ENCODE data around the gene NPAS2. TPM values are rescaled to one million over a fixed set of nuclear protein-coding genes. Genes with fewer than 3 reads are reported as not detected.

Gene NPAS2
- total and polyA plus RNA-seq, 7 donors: 8.5 to 56.2 (median 17.3) TPM

DNA sequence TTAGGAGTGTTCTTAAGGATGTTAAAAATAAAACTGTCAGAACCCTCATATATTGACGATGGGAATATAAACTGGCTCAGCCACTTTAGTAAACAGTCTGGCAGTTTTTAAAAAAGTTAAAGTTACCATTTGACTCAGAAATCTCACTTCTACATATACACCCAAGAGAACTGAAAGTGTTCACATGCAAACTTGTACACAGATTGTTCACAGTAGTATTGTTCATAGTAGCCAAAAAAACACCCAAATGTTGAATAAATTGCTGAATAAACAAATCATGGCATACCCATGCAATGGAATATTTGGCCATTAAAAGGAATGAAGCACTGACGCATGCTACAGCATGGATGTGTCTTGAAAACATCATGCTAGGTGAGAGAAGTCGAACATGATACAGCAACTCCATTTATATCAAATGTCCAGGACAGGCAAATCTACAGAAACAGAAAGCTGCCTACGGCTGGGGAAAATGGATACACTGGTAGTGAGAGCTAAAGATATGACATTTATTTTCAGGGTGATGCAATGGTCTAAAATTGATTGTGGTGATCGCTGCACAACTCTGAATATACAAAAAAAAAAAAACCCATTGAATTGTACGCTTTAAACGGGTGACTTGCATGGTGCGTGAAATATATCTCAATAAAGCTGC lies 192.2 kb downstream of the NPAS2 start:
- intact Hi-C loops (cut with DNase I): loop anchor here (2.0 to 5.0 kb wide), 2 partner anchors 140 to 141 kb away; partner anchors contain the start of gene TBC1D8 (in 1 of the 2)
- peaks cover 3 to 61% of the 10 kb centered on the region in 2 donors for H3K36me3 ChIP-seq (ENCODE audit: insufficient read depth in 1 of 2, low read depth in 1 of 2)
- no peaks in the 10 kb centered on the region for H3K9me3 ChIP-seq
- no peaks in the 10 kb centered on the region for H3K27me3 ChIP-seq (ENCODE audit: insufficient read depth in 3 of 3, low read length in 2 of 3)
- WGBS, 3 donors: 30 to 63% (median 43%) methylated on average over 8 of the region's 8 CpGs
- H3K27ac ChIP-seq: peak overlapping the region; percentile 5
- TF ChIP-seq, protein P1, sequence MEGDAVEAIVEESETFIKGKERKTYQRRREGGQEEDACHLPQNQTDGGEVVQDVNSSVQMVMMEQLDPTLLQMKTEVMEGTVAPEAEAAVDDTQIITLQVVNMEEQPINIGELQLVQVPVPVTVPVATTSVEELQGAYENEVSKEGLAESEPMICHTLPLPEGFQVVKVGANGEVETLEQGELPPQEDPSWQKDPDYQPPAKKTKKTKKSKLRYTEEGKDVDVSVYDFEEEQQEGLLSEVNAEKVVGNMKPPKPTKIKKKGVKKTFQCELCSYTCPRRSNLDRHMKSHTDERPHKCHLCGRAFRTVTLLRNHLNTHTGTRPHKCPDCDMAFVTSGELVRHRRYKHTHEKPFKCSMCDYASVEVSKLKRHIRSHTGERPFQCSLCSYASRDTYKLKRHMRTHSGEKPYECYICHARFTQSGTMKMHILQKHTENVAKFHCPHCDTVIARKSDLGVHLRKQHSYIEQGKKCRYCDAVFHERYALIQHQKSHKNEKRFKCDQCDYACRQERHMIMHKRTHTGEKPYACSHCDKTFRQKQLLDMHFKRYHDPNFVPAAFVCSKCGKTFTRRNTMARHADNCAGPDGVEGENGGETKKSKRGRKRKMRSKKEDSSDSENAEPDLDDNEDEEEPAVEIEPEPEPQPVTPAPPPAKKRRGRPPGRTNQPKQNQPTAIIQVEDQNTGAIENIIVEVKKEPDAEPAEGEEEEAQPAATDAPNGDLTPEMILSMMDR (IDR thresholded peaks at IDR 0.05): no peak
- ATAC-seq: peak in 3 of 4 donors; percentile 2 to 12 (median 10)
- H3K4me1 ChIP-seq: peaks cover 4% of the 10 kb centered on the region
- DNase-seq: no peak
- H3K4me3 ChIP-seq: no peak overlapping the region

DNA sequence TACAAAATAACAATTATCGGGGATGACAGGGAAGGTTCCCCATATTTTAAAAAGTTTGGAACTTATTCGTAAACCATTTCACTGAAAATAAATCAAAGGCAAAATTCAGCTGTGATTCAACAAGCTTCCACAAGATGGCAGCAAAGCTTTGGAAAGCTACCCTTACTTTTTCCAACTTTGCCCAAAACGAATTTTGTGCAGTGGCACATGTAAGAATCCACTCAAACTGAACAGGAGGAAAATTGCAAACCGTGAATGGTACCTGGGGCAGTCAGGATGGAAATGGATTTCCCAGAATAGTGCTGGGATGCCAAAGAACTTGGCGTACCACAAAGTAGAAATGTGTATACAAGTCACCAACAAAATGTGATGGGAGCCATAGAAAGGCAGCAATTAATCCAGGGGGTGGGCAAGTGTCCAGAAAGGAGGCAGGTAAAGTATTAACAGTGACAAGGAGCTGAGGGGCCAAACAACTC lies 192.8 kb downstream of the NPAS2 start:
- ATAC-seq (peak in 3 of 4 donors; percentile 11 to 22 (median 18)), DNase-seq (no peak)
- no peaks in the 10 kb centered on the region for H3K9me3 ChIP-seq
- 28 to 42% (median 38%) methylated on average over 5 of the region's 5 CpGs for WGBS, 3 donors
- TF ChIP-seq, protein P1 (IDR thresholded peaks at IDR 0.05): peak; percentile 88
- H3K36me3 ChIP-seq (ENCODE audit: insufficient read depth in 1 of 2, low read depth in 1 of 2): peaks cover 3 to 61% of the 10 kb centered on the region in 2 donors
- H3K27ac ChIP-seq: no peak overlapping the region
- intact Hi-C loops (cut with DNase I): loop anchor here (2.0 to 5.0 kb wide), 2 partner anchors 140 kb away; partner anchors contain the start of gene TBC1D8 (in 1 of the 2)
- peaks cover 4% of the 10 kb centered on the region for H3K4me1 ChIP-seq
- H3K27me3 ChIP-seq (ENCODE audit: insufficient read depth in 3 of 3, low read length in 2 of 3): no peaks in the 10 kb centered on the region
- no peak overlapping the region for H3K4me3 ChIP-seq

DNA sequence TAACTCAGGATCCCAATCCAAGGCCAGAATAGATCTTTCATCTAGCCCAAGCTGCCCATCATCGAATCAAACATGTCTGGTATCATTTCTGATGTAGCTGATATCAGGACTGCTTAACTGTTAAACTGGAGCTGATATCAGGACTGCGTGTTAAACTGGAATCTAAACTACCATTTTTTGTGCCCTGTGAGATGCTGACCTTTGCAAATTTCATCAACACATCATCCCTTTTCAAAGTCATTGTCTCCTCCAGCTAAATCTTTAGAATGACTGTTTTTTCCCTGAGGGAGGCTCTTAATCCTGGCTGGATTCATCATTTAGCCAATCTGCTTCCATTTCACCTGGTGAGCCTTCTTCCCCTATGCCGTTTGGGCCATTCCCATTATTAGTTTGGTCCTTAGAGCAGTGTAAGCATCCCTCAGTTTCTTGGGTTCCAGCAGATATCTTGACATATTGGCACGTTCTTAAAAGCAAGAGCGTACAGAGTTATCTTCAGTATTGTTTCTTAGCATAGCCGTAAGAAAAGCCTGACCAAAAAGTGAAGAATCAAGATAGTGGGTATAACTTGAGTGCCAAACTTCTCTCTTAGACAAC lies 194.4 kb downstream of the NPAS2 start:
- H3K27me3 ChIP-seq (ENCODE audit: insufficient read depth in 3 of 3, low read length in 2 of 3): no peaks in the 10 kb centered on the region
- H3K9me3 ChIP-seq: no peaks in the 10 kb centered on the region
- TF ChIP-seq, protein P1 (IDR thresholded peaks at IDR 0.05): no peak
- 90 to 96% (median 93%) methylated on average over 6 of the region's 6 CpGs for WGBS, 3 donors
- intact Hi-C loops (cut with DNase I): loop anchor here (2.0 to 5.0 kb wide), 2 partner anchors 138 to 192 kb away; partner anchors contain the start of gene TBC1D8 (in 1 of the 2)
- H3K4me1 ChIP-seq: no peaks in the 10 kb centered on the region
- peaks cover 2 to 63% of the 10 kb centered on the region in 2 donors for H3K36me3 ChIP-seq (ENCODE audit: insufficient read depth in 1 of 2, low read depth in 1 of 2)
- no peak overlapping the region for H3K4me3 ChIP-seq
- DNase-seq (no peak), ATAC-seq (no peak)
- H3K27ac ChIP-seq: no peak overlapping the region

DNA sequence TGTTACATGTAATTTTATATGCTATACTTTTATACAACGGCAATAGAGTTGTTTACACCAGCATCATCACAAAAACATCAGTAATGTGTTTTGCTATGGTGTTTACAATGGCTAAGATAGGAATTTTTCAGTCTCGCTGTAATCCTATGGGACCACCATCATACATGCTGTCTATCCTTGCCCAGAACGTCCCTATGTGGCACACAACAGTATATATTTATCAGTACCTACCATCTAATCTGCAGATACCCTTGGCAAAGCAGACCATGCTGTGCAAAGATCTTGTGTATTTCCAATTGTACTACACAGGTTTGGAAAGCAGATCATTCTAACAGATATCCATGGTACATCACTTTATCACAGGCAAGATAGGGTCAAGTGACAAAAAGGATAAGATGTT lies 197.4 kb downstream of the NPAS2 start:
- DNase-seq: no peak
- Histone ChIP-seq H3K4me1 (no peaks in the 10 kb centered on the region), H3K4me3 (no peak overlapping the region), H3K27me3 (ENCODE audit: insufficient read depth in 3 of 3, low read length in 2 of 3) (no peaks in the 10 kb centered on the region), H3K27ac (no peak overlapping the region), H3K9me3 (no peaks in the 10 kb centered on the region), H3K36me3 (ENCODE audit: insufficient read depth in 1 of 2, low read depth in 1 of 2) (peaks cover 0 to 64% of the 10 kb centered on the region in 2 donors)
- WGBS, 3 donors: 78 to 85% (median 79%) methylated on average over 3 of the region's 3 CpGs
- TF ChIP-seq, protein P1 (IDR thresholded peaks at IDR 0.05): no peak
- ATAC-seq: no peak
- intact Hi-C loops (cut with DNase I): no loop called here
